K562 (cell line): Measurements from ENCODE around the gene MRPL58. TPM values are rescaled to one million over a fixed set of nuclear protein-coding genes. Genes with fewer than 3 reads are reported as not detected.

Experiments used
- CHD1 ChIP-seq: fragments of 200-600 bp; sonication (generic); IDR thresholded peaks from one replicate; pipeline ENCODE4 v1.6.1; 2012; ENCODE audit warnings: mild to moderate bottlenecking, moderate library complexity, low read length, inconsistent platforms
- PTBP1 ChIP-seq: fragments of 200-400 bp; formaldehyde crosslinking; IDR thresholded peaks from 2 replicates; pipeline ENCODE4 v1.6.1; 2017; ENCODE audit warnings: low read depth, low read length
- TFAM ChIP-seq: fragments of 250-450 bp; sonication (Bioruptor Pico); conservative IDR thresholded peaks from 2 replicates; pipeline ENCODE4 v1.5.0; 2021; ENCODE audit warnings: mild to moderate bottlenecking, moderate library complexity
- polyA plus RNA-seq, 8 experiments: library from polyadenylated mRNA; depleted of rRNA in 4 of 8; stranded (reverse) in 5 of 8; unstranded in 3 of 8; fragments of >200 nt; fragmentation: Nextera tagmentation in 2 of 8; fragmentation: Illumina TruSeq in 1 of 8; extraction: Ambion mirVana in 2 of 8; extraction: Trizol in 1 of 8; gene quantifications; 2 replicates each; pipeline versions ENCODE4 v1.2.1 to v1.2.3, GENCODE V29; 2011 to 2014; ENCODE audit warnings: inconsistent platforms in 1 of 8, missing spikeins in 1 of 8
- total RNA-seq, 7 experiments: library from RNA; depleted of rRNA in 6 of 7; stranded (reverse); fragments of >200 nt in 6 of 7; fragmentation: Illumina TruSeq in 2 of 7; extraction: Trizol in 2 of 7; gene quantifications; 2 replicates each; pipeline versions ENCODE4 v1.2.1 to v1.2.3, GENCODE V29; 2011 to 2021; ENCODE audit warnings: low replicate concordance in 1 of 7
- TF ChIP-seq, protein P1 (sequence below): sonication (generic); formaldehyde crosslinking; IDR thresholded peaks from 2 replicates; pipeline ENCODE4 v1.8.0; 2022; ENCODE audit warnings: mild to moderate bottlenecking, missing genetic modification reagents
- TF ChIP-seq, protein P2 (sequence below): fragments of 450-650 bp; IDR thresholded peaks from 2 replicates; pipeline ENCODE4 v1.6.1; 2016; ENCODE audit warnings: mild to moderate bottlenecking

MRPL58 gene
- total and polyA plus RNA-seq, 9 of the 15 experiments (the other 6 are each of a cell fraction or from before 2014, with no cell fraction given) = 30.8 to 107 (median 72.4) TPM

DNA sequence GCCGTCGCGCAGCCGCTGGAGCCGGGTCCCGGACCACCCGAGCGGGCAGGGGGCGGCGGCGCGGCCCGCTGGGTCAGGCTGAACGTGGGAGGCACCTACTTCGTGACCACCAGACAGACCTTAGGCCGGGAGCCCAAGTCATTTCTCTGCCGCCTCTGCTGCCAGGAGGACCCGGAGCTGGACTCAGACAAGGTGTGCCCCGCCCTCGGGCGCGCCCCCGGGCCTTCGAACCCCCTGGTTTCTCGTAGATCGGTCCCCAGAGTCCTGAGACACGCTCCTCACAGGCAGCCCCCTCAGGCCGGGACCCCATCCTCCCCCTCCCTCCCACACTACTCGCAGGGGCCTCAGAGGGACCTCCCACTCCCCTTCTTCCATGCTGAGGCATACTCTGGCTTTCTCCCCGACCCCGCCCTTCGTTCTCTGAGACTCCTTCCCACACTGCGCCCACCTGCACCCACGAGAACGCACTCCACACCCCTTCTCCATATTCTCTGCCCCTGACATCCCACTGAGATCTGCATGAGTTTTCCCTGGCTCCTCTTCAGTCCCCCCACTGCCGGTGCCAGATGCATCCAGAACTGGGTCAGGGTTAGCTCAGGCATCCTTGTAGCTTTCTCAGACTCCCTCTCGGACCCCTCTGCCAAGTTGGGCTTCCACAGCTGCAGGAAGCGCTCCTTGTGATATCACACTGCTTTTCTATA is 35.1 kb downstream of the MRPL58 start (continued):
- peak; percentile 62 for TF ChIP-seq CHD1
- TF ChIP-seq, protein P1, sequence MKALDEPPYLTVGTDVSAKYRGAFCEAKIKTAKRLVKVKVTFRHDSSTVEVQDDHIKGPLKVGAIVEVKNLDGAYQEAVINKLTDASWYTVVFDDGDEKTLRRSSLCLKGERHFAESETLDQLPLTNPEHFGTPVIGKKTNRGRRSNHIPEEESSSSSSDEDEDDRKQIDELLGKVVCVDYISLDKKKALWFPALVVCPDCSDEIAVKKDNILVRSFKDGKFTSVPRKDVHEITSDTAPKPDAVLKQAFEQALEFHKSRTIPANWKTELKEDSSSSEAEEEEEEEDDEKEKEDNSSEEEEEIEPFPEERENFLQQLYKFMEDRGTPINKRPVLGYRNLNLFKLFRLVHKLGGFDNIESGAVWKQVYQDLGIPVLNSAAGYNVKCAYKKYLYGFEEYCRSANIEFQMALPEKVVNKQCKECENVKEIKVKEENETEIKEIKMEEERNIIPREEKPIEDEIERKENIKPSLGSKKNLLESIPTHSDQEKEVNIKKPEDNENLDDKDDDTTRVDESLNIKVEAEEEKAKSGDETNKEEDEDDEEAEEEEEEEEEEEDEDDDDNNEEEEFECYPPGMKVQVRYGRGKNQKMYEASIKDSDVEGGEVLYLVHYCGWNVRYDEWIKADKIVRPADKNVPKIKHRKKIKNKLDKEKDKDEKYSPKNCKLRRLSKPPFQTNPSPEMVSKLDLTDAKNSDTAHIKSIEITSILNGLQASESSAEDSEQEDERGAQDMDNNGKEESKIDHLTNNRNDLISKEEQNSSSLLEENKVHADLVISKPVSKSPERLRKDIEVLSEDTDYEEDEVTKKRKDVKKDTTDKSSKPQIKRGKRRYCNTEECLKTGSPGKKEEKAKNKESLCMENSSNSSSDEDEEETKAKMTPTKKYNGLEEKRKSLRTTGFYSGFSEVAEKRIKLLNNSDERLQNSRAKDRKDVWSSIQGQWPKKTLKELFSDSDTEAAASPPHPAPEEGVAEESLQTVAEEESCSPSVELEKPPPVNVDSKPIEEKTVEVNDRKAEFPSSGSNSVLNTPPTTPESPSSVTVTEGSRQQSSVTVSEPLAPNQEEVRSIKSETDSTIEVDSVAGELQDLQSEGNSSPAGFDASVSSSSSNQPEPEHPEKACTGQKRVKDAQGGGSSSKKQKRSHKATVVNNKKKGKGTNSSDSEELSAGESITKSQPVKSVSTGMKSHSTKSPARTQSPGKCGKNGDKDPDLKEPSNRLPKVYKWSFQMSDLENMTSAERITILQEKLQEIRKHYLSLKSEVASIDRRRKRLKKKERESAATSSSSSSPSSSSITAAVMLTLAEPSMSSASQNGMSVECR (CRISPR knock-in tag) = 0 out of 2 replicates have a peak, but pooled peaks have one; percentile 30
- no peak for TF ChIP-seq TFAM (CRISPR knock-in tag)
- TF ChIP-seq, protein P2, sequence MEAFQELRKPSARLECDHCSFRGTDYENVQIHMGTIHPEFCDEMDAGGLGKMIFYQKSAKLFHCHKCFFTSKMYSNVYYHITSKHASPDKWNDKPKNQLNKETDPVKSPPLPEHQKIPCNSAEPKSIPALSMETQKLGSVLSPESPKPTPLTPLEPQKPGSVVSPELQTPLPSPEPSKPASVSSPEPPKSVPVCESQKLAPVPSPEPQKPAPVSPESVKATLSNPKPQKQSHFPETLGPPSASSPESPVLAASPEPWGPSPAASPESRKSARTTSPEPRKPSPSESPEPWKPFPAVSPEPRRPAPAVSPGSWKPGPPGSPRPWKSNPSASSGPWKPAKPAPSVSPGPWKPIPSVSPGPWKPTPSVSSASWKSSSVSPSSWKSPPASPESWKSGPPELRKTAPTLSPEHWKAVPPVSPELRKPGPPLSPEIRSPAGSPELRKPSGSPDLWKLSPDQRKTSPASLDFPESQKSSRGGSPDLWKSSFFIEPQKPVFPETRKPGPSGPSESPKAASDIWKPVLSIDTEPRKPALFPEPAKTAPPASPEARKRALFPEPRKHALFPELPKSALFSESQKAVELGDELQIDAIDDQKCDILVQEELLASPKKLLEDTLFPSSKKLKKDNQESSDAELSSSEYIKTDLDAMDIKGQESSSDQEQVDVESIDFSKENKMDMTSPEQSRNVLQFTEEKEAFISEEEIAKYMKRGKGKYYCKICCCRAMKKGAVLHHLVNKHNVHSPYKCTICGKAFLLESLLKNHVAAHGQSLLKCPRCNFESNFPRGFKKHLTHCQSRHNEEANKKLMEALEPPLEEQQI = no peak
- TF ChIP-seq PTBP1 = no peak
